HFF-Myc (cell line): ENCODE results near the gene EIF2B2.

Source experiments
- DNase-seq: peaks from one replicate; pipeline ENCODE4 v3.0.0-alpha.2; 2011; ENCODE audit warnings: low read depth; ENCODE audit errors: extremely low read depth
- H3K4me3 ChIP-seq: replicated peaks from 2 replicates; pipeline ENCODE4 v1.5.1; 2011; ENCODE audit warnings: low read depth, mild to moderate bottlenecking, control low read depth, low read length
- TF ChIP-seq, protein P1 (sequence below): IDR thresholded peaks from 2 replicates; pipeline ENCODE4 v1.5.1; 2012; ENCODE audit warnings: mild to moderate bottlenecking, low read depth, low read length, control low read depth; ENCODE audit errors: missing control alignments

EIF2B2 gene

DNA sequence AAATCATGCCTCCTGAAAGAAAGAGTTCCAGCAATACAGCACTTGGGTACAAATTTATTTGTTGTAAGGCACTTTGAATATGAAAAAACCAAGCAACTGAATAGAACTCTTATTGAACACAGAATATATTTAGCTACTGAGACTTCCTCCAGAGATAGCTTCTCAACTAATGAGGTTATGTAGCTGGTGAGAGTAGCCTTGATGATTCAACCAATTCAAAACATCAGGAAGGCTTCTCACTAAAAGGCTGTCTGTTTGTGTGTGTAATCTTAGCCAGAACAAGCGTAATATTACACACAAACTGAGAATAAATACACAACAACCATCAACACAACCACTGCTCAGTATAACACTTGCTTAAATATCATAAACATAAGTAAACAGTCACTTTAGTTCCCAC lies 20.4 kb downstream of the EIF2B2 start:
- no peak for DNase-seq
- TF ChIP-seq, protein P1, sequence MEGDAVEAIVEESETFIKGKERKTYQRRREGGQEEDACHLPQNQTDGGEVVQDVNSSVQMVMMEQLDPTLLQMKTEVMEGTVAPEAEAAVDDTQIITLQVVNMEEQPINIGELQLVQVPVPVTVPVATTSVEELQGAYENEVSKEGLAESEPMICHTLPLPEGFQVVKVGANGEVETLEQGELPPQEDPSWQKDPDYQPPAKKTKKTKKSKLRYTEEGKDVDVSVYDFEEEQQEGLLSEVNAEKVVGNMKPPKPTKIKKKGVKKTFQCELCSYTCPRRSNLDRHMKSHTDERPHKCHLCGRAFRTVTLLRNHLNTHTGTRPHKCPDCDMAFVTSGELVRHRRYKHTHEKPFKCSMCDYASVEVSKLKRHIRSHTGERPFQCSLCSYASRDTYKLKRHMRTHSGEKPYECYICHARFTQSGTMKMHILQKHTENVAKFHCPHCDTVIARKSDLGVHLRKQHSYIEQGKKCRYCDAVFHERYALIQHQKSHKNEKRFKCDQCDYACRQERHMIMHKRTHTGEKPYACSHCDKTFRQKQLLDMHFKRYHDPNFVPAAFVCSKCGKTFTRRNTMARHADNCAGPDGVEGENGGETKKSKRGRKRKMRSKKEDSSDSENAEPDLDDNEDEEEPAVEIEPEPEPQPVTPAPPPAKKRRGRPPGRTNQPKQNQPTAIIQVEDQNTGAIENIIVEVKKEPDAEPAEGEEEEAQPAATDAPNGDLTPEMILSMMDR, result no peak
- H3K4me3 ChIP-seq, result no peak overlapping the region

DNA sequence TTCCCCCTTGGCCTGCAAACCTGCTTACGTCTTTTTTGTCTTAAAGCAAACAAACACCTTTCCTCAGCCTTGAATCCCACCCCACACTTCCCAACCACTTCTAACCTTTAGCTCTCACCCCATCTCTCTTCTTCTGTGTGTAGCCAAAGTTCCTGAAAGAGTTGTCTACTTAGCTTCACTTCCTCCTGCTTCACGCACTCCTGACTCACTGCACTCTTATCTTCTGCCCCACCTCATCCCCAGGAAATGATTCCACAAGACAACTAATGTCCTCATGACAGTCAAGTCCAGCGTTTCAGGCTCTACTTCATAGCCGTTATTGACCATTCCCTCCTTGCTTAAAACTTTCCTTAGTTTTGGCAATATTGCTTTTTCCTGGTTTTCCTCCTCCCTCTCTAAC lies 22.4 kb downstream of the EIF2B2 start:
- TF ChIP-seq, protein P1, result no peak
- no peak overlapping the region for H3K4me3 ChIP-seq
- no peak for DNase-seq

DNA sequence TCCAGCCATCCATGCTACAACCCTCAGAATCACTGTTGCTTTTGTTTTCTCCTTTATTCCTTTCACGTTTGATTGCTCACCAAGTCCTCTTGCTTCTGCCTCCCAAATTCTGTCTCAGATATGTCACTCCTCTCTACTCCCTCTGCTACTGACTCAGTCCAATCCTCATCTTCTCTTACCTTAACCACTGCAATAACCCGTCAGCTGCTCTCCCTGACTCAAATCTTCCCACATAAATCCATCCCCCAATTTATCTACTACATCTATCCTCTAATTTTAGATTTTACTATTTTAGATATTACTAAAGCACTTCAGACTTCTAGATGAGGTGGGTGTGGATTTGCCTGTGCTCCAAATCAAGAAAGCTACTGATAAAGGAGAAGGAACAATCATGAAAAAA lies 23.2 kb downstream of the EIF2B2 start:
- no peak for DNase-seq
- TF ChIP-seq, protein P1, result no peak
- H3K4me3 ChIP-seq, result no peak overlapping the region

DNA sequence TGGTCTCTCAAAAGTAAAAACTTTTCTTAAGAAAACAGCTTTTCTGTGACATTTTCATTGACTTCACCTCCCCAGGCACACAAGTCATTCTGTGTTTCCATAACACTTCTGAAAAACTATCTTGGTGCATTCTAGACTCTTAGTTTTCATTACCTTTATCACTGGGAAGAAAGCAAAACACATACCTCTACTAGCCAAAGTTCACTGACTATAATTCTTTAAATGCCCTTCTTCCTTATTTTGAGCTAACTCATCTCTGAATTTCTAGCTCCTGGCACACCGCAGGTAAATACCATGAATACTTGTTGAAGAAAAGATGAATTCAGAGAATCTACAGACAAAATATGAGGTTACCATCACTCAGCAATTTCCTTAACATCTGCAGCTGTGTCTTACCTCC lies 27.4 kb downstream of the EIF2B2 start:
- TF ChIP-seq, protein P1, result no peak
- DNase-seq, result no peak
- H3K4me3 ChIP-seq, result no peak overlapping the region

DNA sequence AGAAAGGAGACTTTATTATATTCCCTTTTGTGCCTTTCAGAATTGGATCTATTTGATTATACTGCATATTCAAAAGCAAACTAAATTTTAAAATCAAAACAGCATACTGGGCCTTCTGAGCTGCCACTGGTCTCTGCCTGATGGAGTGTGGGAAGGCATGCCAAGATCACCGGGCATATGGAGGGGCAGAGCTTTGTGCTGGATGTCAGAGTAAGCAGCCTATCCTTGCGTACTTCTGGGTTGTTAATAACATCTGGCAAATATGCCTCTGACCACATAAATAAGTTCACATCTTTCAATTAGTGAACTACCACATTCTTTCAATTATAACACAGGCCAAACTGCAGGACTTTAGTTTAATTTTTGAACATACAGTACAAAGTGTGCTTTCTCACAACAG lies 30.2 kb downstream of the EIF2B2 start:
- TF ChIP-seq, protein P1, result no peak
- no peak overlapping the region for H3K4me3 ChIP-seq

DNA sequence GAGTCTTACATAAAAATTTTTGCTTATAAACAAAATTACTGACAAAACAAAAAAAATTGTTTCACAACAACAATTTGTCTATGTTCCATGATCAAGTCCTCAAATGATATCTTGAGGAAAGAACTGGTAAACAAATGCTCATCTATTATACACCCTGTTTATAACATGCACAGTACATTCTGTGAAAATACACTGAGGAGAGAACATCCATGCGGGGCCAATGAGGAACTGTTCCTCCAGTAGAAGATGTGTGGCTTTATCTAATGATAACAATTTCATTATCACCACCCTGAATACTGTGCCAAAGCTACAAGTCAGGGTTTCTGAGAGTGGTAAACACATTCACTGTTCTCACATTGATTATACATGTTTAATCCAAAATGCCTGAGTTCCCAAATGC lies 37.8 kb downstream of the EIF2B2 start:
- TF ChIP-seq, protein P1, result no peak
- no peak overlapping the region for H3K4me3 ChIP-seq
- DNase-seq, result no peak

More for the DNA sequence above, 30.2 kb downstream of the EIF2B2 start:
- DNase-seq, result no peak

DNA sequence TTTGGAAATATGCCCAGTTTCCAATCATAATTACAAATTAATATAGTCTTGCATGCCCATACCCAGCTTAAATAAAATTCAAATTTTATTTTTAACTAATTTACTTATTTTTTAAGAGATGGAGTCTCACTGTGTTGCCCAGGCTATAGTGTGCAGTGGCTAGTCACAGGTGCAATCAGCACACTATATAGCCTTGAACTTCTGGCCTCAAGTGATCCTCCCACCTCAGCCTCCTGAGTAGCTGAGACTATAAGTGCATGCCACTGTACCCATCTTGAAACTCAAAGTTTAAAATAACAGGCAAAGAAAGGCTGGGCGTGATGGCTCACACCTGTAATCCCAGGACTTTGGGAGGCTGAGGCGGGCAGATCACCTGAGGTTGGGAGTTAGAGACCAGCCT lies 38.2 kb downstream of the EIF2B2 start:
- DNase-seq, result no peak
- TF ChIP-seq, protein P1, result no peak
- no peak overlapping the region for H3K4me3 ChIP-seq
